Tracheal epithelial cell (primary cell): Measurements from ENCODE around the gene OR4L1. TPM values are rescaled to one million over a fixed set of nuclear protein-coding genes. Genes with fewer than 3 reads are reported as not detected.

ENCODE experiments used
- total RNA-seq: library from RNA; depleted of rRNA; stranded (reverse); fragments of >200 nt; gene quantifications from 2 replicates; pipeline ENCODE4 v1.2.1, GENCODE V29; 2014

Gene OR4L1, protein sequence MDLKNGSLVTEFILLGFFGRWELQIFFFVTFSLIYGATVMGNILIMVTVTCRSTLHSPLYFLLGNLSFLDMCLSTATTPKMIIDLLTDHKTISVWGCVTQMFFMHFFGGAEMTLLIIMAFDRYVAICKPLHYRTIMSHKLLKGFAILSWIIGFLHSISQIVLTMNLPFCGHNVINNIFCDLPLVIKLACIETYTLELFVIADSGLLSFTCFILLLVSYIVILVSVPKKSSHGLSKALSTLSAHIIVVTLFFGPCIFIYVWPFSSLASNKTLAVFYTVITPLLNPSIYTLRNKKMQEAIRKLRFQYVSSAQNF
- not detected in 2 replicates for total RNA-seq

DNA sequence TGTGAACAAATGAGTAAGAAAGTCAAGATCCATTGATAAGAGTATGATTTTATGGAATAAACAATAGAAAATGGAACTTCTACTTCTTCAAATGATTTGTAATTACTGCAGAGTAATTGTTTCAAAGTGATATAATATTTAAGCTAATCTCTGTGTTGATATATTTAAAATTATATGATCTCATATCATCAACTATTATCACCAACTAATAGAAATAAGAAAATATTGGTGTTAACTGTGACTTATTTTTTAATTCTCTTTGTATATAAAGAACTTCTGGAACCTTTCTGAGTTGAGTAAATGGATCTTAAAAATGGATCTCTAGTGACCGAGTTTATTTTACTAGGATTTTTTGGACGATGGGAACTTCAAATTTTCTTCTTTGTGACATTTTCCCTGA, at the start of gene OR4L1:
OR4L1 (plus strand) TSS at position 301 of the 400 bp plus-strand sequence; CDS start at position 301, 0 bp downstream.

DNA sequence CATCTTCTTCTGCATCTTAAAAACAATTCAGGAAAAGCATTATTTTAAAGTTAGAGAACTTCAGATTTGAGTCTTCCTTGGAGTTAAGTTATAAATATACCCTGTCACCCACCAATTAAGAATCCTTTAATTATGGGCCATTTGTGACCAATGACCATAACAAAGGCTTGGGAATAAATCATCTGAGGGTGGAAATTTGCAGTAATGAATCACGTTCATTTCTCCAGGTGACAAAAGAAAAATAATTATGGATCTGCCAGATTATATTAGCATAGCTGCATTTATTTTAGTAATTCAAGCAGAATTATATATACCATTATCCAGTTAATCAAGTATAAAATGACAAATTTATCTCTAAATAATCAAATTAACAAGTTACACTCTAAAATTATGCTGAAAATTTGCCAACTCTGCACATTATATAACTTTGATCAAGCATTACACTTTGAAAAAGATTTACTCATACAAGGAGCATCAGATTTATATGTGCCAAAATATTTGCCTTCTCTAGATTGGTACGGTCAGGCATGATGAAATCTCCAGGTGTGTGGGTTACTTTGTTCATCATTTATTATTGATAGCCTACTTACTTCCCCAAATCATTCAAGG, 40.5 kb upstream of the OR4L1 start, which contains the start of gene OR4K14:
OR4K14 (minus strand) TSS at position 51 of the 609 bp plus-strand sequence. CDS start 4,114 bp downstream, outside the sequence.

DNA sequence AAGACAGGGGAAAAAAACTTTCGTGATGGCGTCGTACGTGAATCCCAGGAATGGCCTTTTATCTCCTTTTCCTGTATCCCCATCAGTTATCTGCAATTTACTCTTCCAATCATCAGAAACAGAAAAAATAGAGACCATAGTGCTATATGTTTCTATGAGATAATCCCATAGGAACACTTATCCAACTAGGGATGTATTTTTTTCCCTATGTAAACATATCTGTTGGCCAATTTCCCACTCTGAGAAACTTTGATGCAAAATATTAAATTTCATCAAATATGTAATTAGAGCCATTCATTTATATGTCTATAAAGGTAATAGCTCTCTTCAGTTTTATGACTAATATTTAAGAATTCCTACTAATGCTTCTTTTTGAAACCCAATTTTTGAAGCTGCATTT, 23.9 kb upstream of the OR4L1 start, which contains the start of gene OR4K13:
OR4K13 (minus strand) TSS at position 101 of the 400 bp plus-strand sequence. CDS start 1,280 bp downstream, outside the sequence.

DNA sequence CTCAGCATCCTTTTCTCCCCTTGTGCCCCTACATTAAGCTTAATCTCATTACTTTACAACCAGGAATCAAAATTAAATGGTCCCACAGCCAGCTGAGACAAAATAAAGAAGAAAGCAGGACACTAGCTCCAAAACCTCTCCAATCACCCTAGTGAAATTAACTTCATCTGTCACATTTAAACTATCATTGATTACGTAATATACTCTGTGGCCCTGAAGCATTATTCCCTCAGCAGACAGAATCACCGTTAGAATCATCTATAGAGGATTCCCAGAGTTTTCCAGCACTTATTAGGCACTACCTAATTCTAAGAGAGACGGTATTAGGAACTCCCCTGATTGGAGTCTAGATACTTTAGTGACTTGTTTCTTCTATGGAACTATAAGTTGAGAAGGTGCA, 50.6 kb downstream of the OR4L1 start, which contains the start of gene OR4K17:
OR4K17 (plus strand) TSS at position 302 of the 400 bp plus-strand sequence. CDS start 6,761 bp downstream, outside the sequence.

Other genes starting within 250 kb of the OR4L1 start
- gene OR4K2, start 184.9 kb upstream of the OR4L1 start, total RNA-seq = not detected in 2 replicates
- gene OR4K5, start 139.4 kb upstream of the OR4L1 start, total RNA-seq = not detected in 2 replicates
- not detected in 2 replicates for gene OR4K1, start 129.1 kb upstream of the OR4L1 start, total RNA-seq
- gene OR4K15, start 84.5 kb upstream of the OR4L1 start, total RNA-seq = not detected in 2 replicates
- not detected in 2 replicates for gene OR4Q2, start 57.9 kb upstream of the OR4L1 start, total RNA-seq
- gene OR4K14, start 40.7 kb upstream of the OR4L1 start, total RNA-seq = not detected in 2 replicates
- not detected in 2 replicates for gene OR4K13, start 24.0 kb upstream of the OR4L1 start, total RNA-seq
- gene OR4K17, start 50.7 kb downstream of the OR4L1 start, total RNA-seq = not detected in 2 replicates
- gene OR4N5, start 78.8 kb downstream of the OR4L1 start, total RNA-seq = not detected in 2 replicates
- gene OR11G2, start 130.9 kb downstream of the OR4L1 start, total RNA-seq = not detected in 2 replicates
- not detected in 2 replicates for gene OR11H6, start 163.7 kb downstream of the OR4L1 start, total RNA-seq
- not detected in 2 replicates for gene OR11H7, start 168.9 kb downstream of the OR4L1 start, total RNA-seq
- under 0.01 TPM in 1 of 2 replicates, not detected in the other for gene OR11H4, start 179.2 kb downstream of the OR4L1 start, total RNA-seq
- gene TTC5, start 245.9 kb downstream of the OR4L1 start, total RNA-seq = 11.1 and 11.5 TPM in 2 replicates